ENCODE measurements around the gene FFAR3. TPM values are rescaled to one million over a fixed set of nuclear protein-coding genes. Genes with fewer than 3 reads are reported as not detected.

FFAR3 gene
- total RNA-seq, 4 donors from 2014 or later: not detected

GRCh38 chr19:35316560-35316959 is 41.7 kb upstream of the FFAR3 start:
- DNase-seq (ENCODE audit: low spot score in 2 of 2): peak in 1 of 2 donors; percentile 25
- H3K27ac ChIP-seq: no peak overlapping the region
- 71% methylated on average over 9 of the region's 9 CpGs for WGBS

GRCh38 chr19:35317464-35318043 is 40.7 kb upstream of the FFAR3 start:
- Histone ChIP-seq H3K4me1 (peaks cover 13% of the 10 kb centered on the region), H3K27me3 (no peaks in the 10 kb centered on the region), H3K36me3 (no peaks in the 10 kb centered on the region), H3K27ac (no peak overlapping the region), H3K4me3 (no peak overlapping the region), H3K9me3 (no peaks in the 10 kb centered on the region)
- 78% methylated on average over 7 of the region's 7 CpGs for WGBS
- DNase-seq (ENCODE audit: low spot score in 2 of 2): no peak
- TF ChIP-seq POLR2A (IDR thresholded peaks at IDR 0.05) (no peak), CTCF (IDR thresholded peaks at IDR 0.05) (no peak), EP300 (IDR thresholded peaks at IDR 0.05) (no peak), POLR2AphosphoS5 (IDR thresholded peaks at IDR 0.05) (no peak)

More at GRCh38 chr19:35316560-35316959, 41.7 kb upstream of the FFAR3 start:
- no peaks in the 10 kb centered on the region for H3K27me3 ChIP-seq
- H3K36me3 ChIP-seq: no peaks in the 10 kb centered on the region
- H3K9me3 ChIP-seq: no peaks in the 10 kb centered on the region
- no peak overlapping the region for H3K4me3 ChIP-seq
- TF ChIP-seq POLR2A (IDR thresholded peaks at IDR 0.05): no peak
- TF ChIP-seq EP300 (IDR thresholded peaks at IDR 0.05): no peak
- TF ChIP-seq CTCF (IDR thresholded peaks at IDR 0.05): no peak
- H3K4me1 ChIP-seq: peaks cover 13% of the 10 kb centered on the region

GRCh38 chr19:35318679-35319448 is 39.4 kb upstream of the FFAR3 start:
- Histone ChIP-seq H3K9me3 (no peaks in the 10 kb centered on the region), H3K36me3 (no peaks in the 10 kb centered on the region), H3K4me1 (peaks cover 13% of the 10 kb centered on the region), H3K4me3 (no peak overlapping the region), H3K27me3 (no peaks in the 10 kb centered on the region), H3K27ac (peak overlapping the region; percentile 75)
- DNase-seq (ENCODE audit: low spot score in 2 of 2): peak in 1 of 2 donors; percentile 88
- WGBS: 51% methylated on average over 12 of the region's 16 CpGs
- TF ChIP-seq POLR2AphosphoS5 (IDR thresholded peaks at IDR 0.05): peak in 2 of 3 donors; percentile 32 to 73
- no peak for TF ChIP-seq POLR2A (IDR thresholded peaks at IDR 0.05)

GRCh38 chr19:35320065-35320713 is 38.1 kb upstream of the FFAR3 start:
- H3K27me3 ChIP-seq: no peaks in the 10 kb centered on the region
- no peaks in the 10 kb centered on the region for H3K36me3 ChIP-seq
- no peaks in the 10 kb centered on the region for H3K9me3 ChIP-seq
- no peak overlapping the region for H3K27ac ChIP-seq
- H3K4me3 ChIP-seq: no peak overlapping the region
- TF ChIP-seq CTCF (IDR thresholded peaks at IDR 0.05): no peak
- no peak for TF ChIP-seq POLR2AphosphoS5 (IDR thresholded peaks at IDR 0.05)
- no peak for TF ChIP-seq POLR2A (IDR thresholded peaks at IDR 0.05)
- TF ChIP-seq EP300 (IDR thresholded peaks at IDR 0.05): no peak
- 64% methylated on average over 8 of the region's 12 CpGs for WGBS
- peak in 1 of 2 donors; percentile 41 for DNase-seq (ENCODE audit: low spot score in 2 of 2)
- H3K4me1 ChIP-seq: peaks cover 13% of the 10 kb centered on the region

- peaks cover 13% of the 10 kb centered on the region for H3K4me1 ChIP-seq
- H3K36me3 ChIP-seq: no peaks in the 10 kb centered on the region
- TF ChIP-seq CTCF (IDR thresholded peaks at IDR 0.05) (no peak), POLR2AphosphoS5 (IDR thresholded peaks at IDR 0.05) (no peak), POLR2A (IDR thresholded peaks at IDR 0.05) (no peak), EP300 (IDR thresholded peaks at IDR 0.05) (no peak)
- no peak overlapping the region for H3K4me3 ChIP-seq
- H3K27me3 ChIP-seq: no peaks in the 10 kb centered on the region
- no peak overlapping the region for H3K27ac ChIP-seq
- no peaks in the 10 kb centered on the region for H3K9me3 ChIP-seq
- WGBS: 85% methylated on average over 2 of the region's 2 CpGs
- DNase-seq (ENCODE audit: low spot score in 2 of 2): no peak
Observed at GRCh38 chr19:35321291-35321690, 37.0 kb upstream of the FFAR3 start.

Measured in suprapubic skin (tissue), 4 donors.